ENCODE data around the gene TPBG.

TPBG gene, protein sequence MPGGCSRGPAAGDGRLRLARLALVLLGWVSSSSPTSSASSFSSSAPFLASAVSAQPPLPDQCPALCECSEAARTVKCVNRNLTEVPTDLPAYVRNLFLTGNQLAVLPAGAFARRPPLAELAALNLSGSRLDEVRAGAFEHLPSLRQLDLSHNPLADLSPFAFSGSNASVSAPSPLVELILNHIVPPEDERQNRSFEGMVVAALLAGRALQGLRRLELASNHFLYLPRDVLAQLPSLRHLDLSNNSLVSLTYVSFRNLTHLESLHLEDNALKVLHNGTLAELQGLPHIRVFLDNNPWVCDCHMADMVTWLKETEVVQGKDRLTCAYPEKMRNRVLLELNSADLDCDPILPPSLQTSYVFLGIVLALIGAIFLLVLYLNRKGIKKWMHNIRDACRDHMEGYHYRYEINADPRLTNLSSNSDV

DNA sequence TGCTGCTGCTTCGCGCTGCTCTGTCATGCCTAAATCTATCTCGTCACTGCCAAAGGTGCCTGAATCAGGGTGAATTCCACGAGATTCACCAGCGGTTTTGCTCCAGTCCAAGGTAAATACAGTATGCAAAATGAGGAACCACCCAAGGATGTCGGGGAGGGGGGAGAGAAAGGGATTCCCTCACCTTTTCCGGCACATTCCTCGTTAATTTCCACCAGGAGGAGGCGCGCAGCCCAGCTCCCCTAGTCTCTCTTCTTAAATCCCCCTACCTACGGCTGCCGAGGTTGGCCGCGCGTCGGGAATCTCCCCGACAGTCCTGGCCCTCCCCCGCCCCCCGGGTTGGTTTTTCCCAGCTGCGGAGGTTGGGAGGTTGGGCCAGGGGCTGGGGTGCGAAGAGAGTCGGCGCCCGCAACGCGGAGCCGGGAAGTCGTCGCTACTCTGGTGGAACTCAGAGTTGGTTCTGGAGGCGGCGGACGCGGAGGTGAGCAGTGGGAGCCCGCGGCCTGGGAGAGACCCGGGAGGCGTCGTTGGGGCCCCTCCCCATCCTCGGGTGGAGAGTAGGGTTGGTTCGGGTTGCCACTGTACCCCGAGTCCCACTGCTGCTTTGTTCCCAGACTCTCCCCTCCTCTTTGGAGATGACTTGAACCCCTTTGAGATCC, at the start of gene TPBG:
TSS of gene TPBG (plus strand) at position 390 of the 659 bp plus-strand sequence. CDS start 1,145 bp downstream, outside the sequence.
- DNase-seq (ENCODE audit: low read depth in 2 of 2): no peak

DNA sequence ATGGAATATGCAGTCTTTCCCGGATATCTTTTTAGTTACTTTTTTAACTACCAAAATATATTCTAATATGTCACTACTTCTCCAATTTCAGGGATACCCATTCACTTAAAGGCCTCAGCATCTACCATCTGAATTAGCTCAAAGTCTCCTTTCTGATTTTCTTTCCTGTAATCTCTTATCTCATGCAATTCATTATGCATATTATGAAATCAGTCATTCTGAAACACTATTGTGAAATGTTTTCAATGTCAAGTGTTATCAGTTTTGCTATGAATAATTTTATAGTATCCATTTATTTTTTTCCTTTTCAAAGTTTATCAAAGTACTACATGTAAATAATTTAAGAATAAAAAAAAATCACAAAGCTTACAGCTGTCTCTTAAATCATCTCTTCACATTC, 41.2 kb upstream of the TPBG start:
- DNase-seq (ENCODE audit: low read depth in 2 of 2): no peak

DNA sequence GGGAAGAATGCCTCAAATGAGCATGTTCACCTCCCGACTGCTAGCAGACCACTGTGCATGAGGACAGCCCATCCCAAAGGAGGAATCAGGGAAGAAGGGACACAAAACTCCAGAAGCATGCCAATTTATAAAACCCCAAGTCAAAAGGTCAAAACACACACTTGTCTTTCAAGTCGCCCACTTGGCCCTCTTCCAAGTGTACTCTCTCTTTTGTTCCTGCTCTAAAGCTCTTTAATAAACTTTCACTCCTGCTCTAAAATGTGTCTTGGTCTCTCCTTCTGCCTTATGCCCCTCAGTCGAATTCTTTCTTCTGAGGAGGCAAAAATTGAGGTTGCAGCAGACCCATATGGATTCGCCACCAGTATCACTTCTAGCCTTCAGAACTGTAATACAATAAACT, 33.9 kb upstream of the TPBG start:
- no peak for DNase-seq (ENCODE audit: low read depth in 2 of 2)

DNA sequence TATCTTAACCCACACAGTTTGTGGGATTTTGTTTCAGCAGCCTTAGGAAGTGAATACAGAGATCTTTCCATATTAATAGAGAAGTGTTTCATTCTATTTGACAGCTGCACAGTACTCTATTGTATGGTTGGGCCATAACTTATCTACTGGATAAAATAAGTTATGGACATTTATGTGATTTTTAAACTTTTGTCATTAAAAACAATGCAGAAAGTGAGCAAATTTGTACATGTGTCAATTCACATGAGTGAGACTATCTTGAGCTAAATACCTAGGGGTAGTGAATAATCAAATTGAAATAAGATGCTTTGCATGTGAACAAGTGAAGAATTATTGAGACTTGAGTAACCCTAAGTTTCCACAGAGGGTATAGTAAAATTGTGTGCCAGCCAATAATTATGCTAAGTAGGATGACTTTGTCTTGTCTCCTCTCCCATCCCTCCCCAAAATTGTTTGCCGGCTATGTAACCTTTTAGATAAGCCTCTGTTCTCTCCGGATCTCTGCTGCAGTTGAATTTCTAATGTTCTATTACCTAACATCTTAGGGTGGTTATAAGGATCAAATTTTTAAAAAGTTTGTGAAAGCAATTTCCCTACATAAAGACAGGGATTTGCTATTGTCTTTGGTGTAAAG, 33.3 kb upstream of the TPBG start:
- no peak for DNase-seq (ENCODE audit: low read depth in 2 of 2)

DNA sequence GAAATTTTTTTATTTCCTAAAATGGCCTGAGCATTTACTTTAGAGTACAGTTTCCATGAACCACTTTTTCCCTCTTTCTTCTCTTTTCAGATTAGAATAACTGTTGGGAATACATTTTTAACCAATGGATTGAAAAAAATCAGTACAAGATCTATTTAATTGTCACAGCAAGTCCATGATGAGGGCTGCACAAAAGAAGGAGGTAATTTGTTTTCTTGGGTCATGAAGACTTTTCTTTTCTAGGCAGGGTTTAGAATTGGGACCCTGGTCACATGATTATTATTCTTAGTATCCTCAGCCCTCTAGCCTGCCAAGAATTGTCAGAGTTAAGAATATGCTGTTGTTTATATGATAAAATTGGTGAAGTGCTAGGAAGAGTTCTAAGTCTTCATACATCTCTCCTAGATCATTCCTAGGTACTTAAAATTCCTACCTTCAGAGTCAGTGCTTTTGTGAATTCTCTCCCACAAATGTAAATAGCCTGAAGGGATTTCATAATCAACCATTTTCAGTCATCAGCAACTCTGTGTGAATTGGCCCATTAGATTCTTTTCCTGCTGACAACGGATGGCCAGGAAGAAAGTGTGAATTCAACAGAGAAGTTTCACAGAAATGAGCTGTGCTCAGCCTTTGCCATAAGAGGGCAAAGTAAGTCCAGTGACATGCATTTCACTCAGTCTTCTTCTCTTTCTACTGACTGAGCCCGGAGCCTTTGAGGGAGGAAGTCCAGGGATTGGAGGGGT, 32.4 kb upstream of the TPBG start:
- DNase-seq (ENCODE audit: low read depth in 2 of 2): no peak

DNA sequence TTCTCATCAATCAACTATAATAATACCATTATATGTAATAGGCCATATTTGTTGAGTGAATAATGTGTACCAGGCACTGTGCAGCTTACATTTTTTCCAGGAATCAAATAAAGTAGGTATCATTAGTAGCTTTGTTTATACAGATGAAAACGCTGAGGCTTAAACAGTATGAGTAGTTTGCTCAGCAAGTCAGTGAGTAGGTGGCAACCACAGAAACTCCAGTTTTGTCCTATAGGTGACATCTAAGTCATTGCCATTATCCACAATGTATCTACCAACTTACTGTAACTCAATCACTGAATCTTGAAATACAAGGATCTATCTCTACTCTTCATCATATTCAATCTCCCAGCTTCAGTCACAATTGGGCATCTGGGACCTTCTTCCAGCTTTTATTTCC, 29.8 kb upstream of the TPBG start:
- DNase-seq (ENCODE audit: low read depth in 2 of 2): no peak

DNA sequence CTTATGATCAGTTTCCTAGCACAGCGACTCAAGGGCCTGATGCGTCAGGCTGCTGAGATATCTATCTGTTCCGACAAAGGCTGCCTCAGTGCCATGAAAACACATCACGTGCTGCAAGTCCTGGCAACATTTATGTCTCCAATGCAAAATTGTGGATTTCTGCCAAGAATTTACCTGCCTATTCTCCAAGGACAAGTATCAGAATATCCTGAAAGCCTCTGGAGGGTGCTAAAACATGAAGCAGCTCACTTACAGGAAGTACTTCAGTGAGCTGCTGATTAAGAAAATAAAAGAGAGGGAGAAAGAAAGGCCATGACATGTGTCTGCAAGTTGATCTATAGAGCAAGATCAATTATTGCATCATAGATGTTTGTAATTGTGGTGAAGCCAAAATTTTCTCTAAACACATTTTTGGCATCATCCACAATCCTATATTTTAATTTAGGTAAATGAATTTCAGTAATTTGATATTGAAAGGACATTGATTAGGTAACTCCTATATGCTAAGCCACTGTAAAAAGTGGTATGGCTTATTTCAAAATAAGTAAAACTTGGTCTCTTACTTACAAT, 25.8 kb upstream of the TPBG start:
- DNase-seq (ENCODE audit: low read depth in 2 of 2): no peak

DNA sequence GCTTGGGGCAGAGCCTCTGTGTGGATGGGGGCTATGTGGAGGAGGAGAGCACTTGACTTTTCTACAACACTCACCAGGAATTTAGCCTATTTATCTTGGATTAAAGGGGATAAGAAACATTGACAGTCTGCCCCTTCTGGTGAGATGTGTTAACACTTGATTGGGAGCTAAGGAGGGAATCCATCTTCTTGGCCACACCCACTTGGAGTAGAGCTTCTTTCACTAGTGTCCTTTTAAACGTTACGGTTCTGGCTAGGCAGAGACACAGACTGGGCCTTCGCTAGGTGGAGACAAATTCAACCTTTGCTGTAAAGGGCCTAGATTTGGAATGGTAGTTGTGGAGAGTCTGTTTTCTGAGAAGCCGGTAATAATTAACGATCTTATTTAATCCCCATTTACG, 15.5 kb upstream of the TPBG start:
- DNase-seq (ENCODE audit: low read depth in 2 of 2): no peak

DNA sequence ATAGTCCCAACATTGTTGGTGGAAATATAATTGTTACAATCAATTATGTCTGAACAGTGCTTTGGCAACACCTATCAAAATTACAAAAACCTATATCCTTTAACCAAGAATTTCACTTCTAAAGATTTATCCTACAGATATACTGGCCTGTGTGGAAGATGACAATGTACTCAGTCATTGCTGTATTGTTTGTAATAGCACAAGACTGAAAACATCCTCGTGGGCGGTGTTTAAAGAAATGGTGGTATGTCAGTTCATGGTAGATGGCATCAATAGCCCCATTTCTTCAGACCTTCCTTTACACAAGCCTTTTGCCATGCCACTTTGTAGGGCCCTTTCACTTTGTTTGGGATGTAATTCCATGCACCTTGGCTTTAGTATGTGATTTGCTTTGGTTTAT, 9.8 kb upstream of the TPBG start:
- DNase-seq (ENCODE audit: low read depth in 2 of 2): no peak

DNA sequence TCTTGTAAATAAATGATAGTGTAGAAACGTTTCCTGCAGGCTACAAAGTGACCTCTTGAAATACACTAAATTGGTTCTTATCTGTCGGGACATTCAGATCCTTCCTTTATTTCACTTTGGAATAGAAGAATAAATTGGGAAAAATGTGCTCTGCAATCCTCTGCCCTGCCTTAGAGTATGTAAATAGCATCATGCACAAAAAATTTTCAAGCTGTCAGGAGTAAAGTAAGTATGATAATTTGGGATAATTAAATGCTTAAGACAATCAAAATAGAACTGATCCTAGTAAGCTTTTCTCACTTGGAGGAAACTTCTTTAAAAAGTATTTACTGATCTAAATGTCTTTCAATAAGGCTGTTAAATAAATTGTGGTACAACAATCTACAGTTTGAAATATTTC, 3.1 kb upstream of the TPBG start:
- DNase-seq (ENCODE audit: low read depth in 2 of 2): no peak

DNA sequence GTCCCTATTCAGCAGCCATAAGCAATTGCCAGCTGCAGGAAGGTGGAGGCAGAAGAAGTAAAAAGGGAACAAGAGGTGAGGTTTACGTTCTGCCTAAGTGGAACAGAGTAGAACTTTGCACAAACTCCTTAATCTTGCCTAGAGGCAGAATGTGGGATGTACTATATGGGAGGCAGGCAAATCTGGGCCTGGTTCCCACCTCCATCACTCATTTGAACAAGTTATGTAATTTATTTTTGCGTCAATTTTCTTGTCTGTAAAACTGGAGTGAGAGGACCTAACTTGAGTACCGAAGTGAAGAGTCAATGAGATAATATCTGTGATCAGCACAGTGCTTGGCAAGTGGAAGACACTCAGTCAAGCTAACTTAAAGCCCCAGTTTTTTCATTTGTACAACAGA, 2.0 kb upstream of the TPBG start:
- DNase-seq (ENCODE audit: low read depth in 2 of 2): no peak

DNA sequence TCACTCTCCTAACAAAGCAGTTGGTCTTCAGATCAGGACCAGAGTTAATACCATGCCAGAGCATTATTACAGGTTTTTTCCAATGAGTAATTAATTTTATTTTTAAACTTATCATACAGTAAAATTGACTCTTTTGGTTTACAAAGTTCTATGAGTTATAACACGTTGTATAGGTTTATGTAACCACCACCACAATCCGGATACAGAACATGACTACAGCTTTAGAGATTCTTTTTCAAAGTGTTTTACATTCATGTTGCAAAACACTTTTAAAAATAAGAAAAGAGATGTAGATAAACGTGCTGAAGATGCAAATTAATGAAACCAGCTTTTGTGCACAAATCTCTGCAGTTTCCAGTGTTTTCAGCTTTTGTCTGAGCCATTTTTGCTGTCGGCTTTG, 1.5 kb upstream of the TPBG start:
- DNase-seq (ENCODE audit: low read depth in 2 of 2): no peak

DNA sequence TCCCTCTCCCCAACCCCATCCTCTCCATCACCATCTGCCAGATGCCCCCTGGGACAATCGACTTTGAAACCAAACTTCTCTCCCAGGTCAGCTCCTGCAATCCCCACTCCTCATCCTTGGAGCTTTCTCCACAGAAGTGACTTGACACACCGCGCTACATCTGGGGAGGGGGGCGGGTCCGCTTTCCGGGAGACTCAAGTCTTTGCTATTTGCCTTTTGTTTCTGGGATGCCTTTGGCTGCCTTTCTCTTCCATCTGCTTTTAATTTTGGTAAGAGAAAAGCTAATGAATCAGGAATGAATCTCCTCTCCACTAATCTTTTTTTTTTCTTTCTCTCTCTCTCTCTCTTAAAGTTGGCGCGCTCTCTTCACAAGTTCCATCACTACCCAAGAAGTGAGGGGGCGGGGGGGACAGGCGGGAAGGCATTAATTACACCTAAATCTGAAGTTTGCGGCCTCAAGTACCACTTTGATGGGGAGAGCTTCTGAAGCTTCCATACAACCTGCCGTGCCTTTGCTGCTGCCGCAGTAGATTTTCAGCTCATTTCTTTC, 664 bp upstream of the TPBG start:
- no peak for DNase-seq (ENCODE audit: low read depth in 2 of 2)

DNA sequence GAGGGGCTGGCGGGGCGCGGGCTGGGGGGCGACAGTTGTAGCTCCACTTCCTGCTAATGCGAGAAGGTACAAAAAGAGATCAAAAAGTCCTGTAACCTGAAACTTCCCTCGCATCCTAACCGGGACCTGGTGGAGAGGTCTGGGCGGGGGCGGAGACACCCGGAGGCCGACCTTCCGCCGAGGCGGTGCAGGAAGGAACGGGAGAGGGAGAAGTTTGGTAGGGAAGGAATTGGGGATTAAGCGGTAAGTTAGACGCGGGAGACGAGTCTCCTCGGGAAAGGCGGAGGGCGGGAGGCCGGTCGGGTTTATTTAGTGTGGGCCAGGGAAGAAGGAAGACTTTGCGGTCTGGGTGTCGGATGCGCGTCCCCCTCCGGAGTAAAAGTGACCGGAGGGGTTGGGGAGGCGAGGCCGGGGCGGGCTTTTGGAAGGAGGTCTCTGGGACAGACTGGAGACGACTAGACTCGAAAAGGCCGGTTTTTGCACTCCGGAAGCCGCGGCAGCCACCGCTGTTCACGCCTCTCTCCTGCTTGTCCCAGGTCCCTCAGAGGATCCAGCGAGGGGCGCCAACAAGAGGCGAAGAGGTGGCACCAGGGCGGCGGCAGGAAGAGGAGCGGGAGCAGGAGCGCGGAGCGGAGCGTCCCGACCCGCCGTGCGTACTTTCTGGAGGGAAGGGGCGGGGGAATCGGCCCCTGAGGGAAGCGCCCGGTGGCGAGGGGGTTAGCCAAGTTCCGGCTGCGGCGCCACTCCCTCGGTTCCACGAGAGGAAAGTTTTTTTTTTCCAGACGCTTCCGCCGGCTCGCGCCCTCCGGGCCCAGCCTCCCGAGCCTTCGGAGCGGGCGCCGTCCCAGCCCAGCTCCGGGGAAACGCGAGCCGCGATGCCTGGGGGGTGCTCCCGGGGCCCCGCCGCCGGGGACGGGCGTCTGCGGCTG, 734 bp downstream of the TPBG start:
- no peak for DNase-seq (ENCODE audit: low read depth in 2 of 2)

DNA sequence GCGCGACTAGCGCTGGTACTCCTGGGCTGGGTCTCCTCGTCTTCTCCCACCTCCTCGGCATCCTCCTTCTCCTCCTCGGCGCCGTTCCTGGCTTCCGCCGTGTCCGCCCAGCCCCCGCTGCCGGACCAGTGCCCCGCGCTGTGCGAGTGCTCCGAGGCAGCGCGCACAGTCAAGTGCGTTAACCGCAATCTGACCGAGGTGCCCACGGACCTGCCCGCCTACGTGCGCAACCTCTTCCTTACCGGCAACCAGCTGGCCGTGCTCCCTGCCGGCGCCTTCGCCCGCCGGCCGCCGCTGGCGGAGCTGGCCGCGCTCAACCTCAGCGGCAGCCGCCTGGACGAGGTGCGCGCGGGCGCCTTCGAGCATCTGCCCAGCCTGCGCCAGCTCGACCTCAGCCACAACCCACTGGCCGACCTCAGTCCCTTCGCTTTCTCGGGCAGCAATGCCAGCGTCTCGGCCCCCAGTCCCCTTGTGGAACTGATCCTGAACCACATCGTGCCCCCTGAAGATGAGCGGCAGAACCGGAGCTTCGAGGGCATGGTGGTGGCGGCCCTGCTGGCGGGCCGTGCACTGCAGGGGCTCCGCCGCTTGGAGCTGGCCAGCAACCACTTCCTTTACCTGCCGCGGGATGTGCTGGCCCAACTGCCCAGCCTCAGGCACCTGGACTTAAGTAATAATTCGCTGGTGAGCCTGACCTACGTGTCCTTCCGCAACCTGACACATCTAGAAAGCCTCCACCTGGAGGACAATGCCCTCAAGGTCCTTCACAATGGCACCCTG, 1.6 kb downstream of the TPBG start:
- DNase-seq (ENCODE audit: low read depth in 2 of 2): no peak

DNA sequence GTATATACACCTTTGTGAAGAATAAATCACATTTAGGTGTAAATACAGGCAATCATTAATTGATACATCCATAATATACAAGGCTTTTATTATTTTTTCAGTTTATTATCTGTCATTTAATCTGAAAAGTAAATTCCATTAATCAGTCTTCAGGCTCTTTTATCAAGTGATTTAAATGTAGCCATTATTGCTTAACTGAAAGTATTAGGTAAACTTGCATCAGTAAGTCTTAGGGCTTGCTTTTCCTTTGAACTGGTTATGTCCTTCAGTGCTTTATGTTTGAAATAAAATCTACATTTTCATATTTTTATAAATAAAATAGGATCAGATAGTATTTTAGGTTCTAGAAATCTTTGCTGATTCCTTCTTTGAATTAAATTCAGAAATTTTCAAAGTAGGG, 4.1 kb downstream of the TPBG start:
- DNase-seq (ENCODE audit: low read depth in 2 of 2): no peak

DNA sequence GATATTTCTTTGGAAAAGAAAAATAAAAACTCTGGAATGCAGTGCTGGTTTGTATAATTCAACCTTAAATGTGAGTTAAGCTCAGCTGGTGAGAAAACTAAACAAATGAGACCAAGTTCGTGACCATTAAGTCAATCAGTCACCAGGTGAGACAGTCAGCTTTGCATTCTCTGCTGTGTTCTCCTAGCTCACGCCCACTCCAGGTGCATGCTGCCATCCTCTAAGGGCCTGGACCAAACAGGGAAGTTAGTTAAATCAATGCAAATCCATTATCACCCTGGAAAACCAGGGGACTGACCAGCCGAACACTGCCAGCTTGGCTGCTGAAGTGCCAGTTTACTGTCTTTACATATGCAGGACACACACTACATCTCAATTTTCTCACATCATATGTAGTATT, 7.2 kb downstream of the TPBG start:
- no peak for DNase-seq (ENCODE audit: low read depth in 2 of 2)

DNA sequence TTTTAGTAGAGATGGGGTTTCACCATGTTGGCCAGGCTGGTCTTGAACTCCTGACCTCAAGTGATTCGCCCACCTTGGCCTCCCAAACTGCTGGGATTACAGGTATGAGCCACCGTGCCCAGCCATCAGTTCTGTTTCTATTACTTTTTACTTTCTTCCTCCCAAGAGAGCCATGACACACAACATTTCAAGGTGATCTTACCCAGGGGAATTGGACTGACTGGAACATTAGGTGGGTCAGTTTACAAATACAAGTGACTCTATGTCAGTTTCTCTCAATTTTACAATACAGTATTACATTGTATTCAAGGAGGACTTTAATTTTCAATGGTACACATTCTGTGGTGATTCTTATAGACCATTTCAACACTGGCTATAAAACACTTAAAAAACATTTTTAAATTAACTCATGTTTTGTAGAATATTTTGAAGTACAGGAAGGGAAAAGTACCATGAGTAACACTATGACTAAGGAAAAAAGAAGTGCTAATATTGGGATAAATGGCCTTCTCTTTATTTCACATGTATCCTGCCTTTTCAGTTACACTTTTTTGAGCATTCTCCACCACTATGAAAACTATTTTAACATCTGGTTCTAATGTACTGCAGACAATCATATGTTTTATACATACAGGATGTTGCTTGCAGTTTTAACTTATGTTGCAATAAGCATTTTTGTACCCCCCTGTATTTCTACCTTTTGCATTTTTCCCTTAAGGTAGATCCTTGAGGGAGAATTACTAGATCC, 8.4 kb downstream of the TPBG start:
- DNase-seq (ENCODE audit: low read depth in 2 of 2): no peak

DNA sequence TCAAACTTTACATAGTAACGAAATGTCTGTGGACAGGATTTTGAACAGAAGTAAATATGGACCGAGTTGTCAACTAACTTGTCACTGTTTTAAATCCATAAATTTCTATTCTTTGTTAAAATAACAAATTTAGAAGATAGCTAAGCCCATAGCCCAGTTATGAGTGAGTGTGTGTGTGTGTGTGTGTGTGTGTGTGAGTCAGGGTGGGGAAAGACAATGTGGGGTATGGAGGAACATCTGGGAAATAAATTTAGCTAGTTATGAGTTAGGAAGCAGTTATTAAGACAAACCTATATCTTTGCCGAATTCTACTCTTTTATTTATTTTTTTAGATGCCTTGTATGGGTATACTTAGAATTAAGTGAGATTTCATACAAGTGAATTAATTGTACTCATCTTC, 9.0 kb downstream of the TPBG start:
- DNase-seq (ENCODE audit: low read depth in 2 of 2): no peak
